RWPE1 (cell line): Measurements from ENCODE around the gene AHSG.

ENCODE experiments used
- CTCF ChIA-PET: fragments of 350-600 bp; sonication (Branson Sonifier 250); formaldehyde crosslinking; extraction: SDS; loops from one replicate; lab custom pipeline; 2021; lab: Yijun Ruan, JAX
- POLR2A ChIA-PET: fragments of 400-600 bp; formaldehyde crosslinking; extraction: SDS; loops from one replicate; lab custom pipeline; 2020; ENCODE audit warnings: antibody characterized with exemption; ENCODE audit not compliant: low non-redundant PET; lab: Yijun Ruan, JAX
- DNase-seq: peaks from one replicate; pipeline ENCODE4 v3.0.0; 2012; ENCODE audit warnings: low spot score
- H3K27ac ChIP-seq: fragments of 450-650 bp; 2 replicates; pipeline ENCODE4 v1.5.1; 2017
- CTCF ChIP-seq: fragments of 450-650 bp; conservative IDR thresholded peaks from 2 replicates; pipeline ENCODE4 v1.5.1; 2017; ENCODE audit warnings: low read depth, mild to moderate bottlenecking

The AHSG gene

GRCh38 chr3:186636536-186636935 is 23.7 kb downstream of the AHSG start:
- DNase-seq: no peak
- POLR2A ChIA-PET: interaction anchor here (0.6 kb wide), 1 partner anchor 11 kb away, joined by 3 read pairs; no protein-coding TSS in a partner anchor
- H3K27ac ChIP-seq: no peak overlapping the region
- no peak for TF ChIP-seq CTCF
- CTCF ChIA-PET: interaction anchor here (2.3 kb wide), 1 partner anchor 19 kb away, joined by 8 read pairs; no protein-coding TSS in a partner anchor

DNA sequence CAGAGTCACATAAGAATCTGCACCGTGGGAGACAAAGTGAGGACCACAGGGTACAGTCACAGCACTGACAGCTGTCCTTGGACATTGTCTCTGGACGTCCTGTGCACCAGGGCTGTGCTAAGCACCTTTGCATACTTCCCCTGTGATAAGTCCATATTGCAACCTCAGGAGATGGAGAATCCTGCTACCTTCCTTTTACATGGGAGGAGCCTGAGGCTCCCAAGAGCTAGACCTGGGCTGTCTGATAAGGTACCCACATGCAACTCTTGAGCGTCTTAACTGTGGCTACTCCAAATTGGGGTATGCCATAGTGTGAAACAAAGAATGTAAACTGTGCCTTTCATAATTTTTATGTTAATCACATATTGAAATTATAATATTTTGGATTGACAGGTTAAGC is 24.8 kb downstream of the AHSG start:
- no peak for TF ChIP-seq CTCF
- ChIA-PET POLR2A (no interaction called here), CTCF (interaction anchor here (2.3 kb wide), 1 partner anchor 20 kb away, joined by 8 read pairs; no protein-coding TSS in a partner anchor)
- H3K27ac ChIP-seq: no peak overlapping the region
- DNase-seq: no peak

DNA sequence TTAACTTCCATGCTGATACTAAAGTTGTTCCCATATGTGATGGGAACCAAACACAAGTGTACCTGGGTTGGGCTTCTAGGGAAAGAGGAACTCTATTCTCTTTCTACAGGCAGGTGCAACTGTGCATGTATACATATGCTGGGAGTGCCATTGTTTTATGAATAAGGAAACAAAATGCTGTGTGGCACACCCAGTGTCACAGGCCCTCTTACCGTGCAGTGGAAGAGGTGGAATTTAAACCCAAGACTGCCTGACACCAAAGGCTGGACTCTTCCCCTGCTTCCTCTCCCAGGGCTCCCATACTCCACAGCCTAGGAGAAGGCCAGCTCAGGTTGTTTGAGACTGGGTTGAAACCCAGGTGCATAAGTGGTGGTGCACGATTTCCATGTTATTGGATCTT is 25.4 kb downstream of the AHSG start:
- H3K27ac ChIP-seq: no peak overlapping the region
- POLR2A ChIA-PET: no interaction called here
- TF ChIP-seq CTCF: no peak
- no peak for DNase-seq
- CTCF ChIA-PET: no interaction called here

- H3K27ac ChIP-seq: peak within 1 kb of the TSS; percentile 86
- ChIA-PET CTCF (interaction anchor here (0.6 to 1.4 kb wide), 3 partner anchors 23 to 901 kb away, joined by 3 to 5 read pairs (median 3); no protein-coding TSS in a partner anchor), POLR2A (no interaction called here)
- DNase-seq: no peak
- no peak for TF ChIP-seq CTCF
Observed at GRCh38 chr3:186639778-186640472, 27.1 kb downstream of the AHSG start, which contains the start of gene FETUB. FETUB (plus strand) TSS chr3:186640399; CDS start chr3:186640461, 62 bp downstream.

DNA sequence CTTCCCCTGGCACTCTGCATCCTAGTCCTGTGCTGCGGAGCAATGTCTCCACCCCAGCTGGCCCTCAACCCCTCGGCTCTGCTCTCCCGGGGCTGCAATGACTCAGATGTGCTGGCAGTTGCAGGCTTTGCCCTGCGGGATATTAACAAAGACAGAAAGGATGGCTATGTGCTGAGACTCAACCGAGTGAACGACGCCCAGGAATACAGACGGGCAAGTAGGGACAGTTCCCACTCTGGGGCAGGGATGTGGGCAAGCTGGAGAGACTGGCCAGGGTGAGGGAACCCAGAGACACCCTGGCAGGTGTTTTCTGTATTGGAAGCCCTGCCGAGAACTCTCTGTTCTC is 27.6 kb downstream of the AHSG start:
- peak overlapping the region; percentile 86 for H3K27ac ChIP-seq
- peak; percentile 91 for DNase-seq
- ChIA-PET CTCF (interaction anchor here (1.4 kb wide), 1 partner anchor 23 kb away, joined by 5 read pairs; no protein-coding TSS in a partner anchor), POLR2A (no interaction called here)
- no peak for TF ChIP-seq CTCF

GRCh38 chr3:186640929-186641328 is 28.1 kb downstream of the AHSG start:
- no peak for TF ChIP-seq CTCF
- POLR2A ChIA-PET: no interaction called here
- CTCF ChIA-PET: no interaction called here
- peak overlapping the region; percentile 86 for H3K27ac ChIP-seq
- DNase-seq: no peak
